HepG2 (cell line): ENCODE data around the gene ACBD6. TPM values are rescaled to one million over a fixed set of nuclear protein-coding genes. Genes with fewer than 3 reads are reported as not detected.

Source experiments
- CCDC6 ChIP-seq: sonication (generic); formaldehyde crosslinking; IDR thresholded peaks from 2 replicates; pipeline ENCODE4 v1.8.1; 2022; ENCODE audit warnings: mild to moderate bottlenecking, missing genetic modification reagents, moderate library complexity
- DNMT1 ChIP-seq: sonication (generic); formaldehyde crosslinking; IDR thresholded peaks from 2 replicates; pipeline ENCODE4 v1.5.1; 2020; ENCODE audit warnings: mild to moderate bottlenecking, missing genetic modification reagents
- HNRNPH1 ChIP-seq: fragments of 200-400 bp; formaldehyde crosslinking; optimal IDR thresholded peaks from 2 replicates; pipeline ENCODE3; 2017; ENCODE audit warnings: mild to moderate bottlenecking, low read depth, low read length
- TFE3 ChIP-seq: IDR thresholded peaks from 2 replicates; pipeline ENCODE4 v1.6.1; 2016
- ZBTB39 ChIP-seq: sonication (generic); formaldehyde crosslinking; IDR thresholded peaks from 2 replicates; pipeline ENCODE4 v1.5.0; 2020; ENCODE audit warnings: missing genetic modification reagents
- ZNF318 ChIP-seq: sonication (generic); formaldehyde crosslinking; IDR thresholded peaks from 2 replicates; pipeline ENCODE4 v1.4.0; 2020; ENCODE audit warnings: mild to moderate bottlenecking, missing genetic modification reagents
- ZNF431 ChIP-seq: sonication (generic); formaldehyde crosslinking; IDR thresholded peaks from 2 replicates; pipeline ENCODE4 v1.9.0; 2022; ENCODE audit warnings: missing genetic modification reagents, low read depth, mild to moderate bottlenecking, borderline replicate concordance
- ZSCAN20 ChIP-seq: sonication (generic); formaldehyde crosslinking; IDR thresholded peaks from 2 replicates; pipeline ENCODE4 v1.4.0; 2020; ENCODE audit warnings: missing genetic modification reagents, mild to moderate bottlenecking, borderline replicate concordance
- polyA plus RNA-seq, 8 experiments: library from polyadenylated mRNA; depleted of rRNA in 3 of 8; stranded (reverse) in 7 of 8; unstranded in 1 of 8; fragments of >200 nt; fragmentation: Illumina TruSeq in 4 of 8; extraction: Trizol in 4 of 8; gene quantifications; 2 replicates each; pipeline versions ENCODE4 v1.2.1 to v1.2.3, GENCODE V29; 2011 to 2016; ENCODE audit warnings: low read depth in 4 of 8, missing spikeins in 1 of 8, mixed read lengths in 1 of 8; ENCODE audit not compliant: insufficient read depth in 1 of 8
- total RNA-seq, 5 experiments: library from RNA; depleted of rRNA; stranded (reverse); fragments of >200 nt; fragmentation: Illumina TruSeq; extraction: Trizol; gene quantifications; 2 replicates each; pipeline ENCODE4 v1.2.3, GENCODE V29; 2016; ENCODE audit warnings: low read depth in 1 of 5
- TF ChIP-seq, protein P1 (sequence below): sonication (generic); formaldehyde crosslinking; IDR thresholded peaks from 2 replicates; pipeline ENCODE4; 2020; ENCODE audit warnings: missing genetic modification reagents, mild to moderate bottlenecking, borderline replicate concordance
- TF ChIP-seq, protein P2 (sequence below): IDR thresholded peaks from 2 replicates; pipeline ENCODE4 v1.6.1; 2016; ENCODE audit warnings: missing compliant biosample characterization, missing genetic modification reagents, borderline replicate concordance

Gene ACBD6
- total and polyA plus RNA-seq, 2 of the 13 experiments (the other 11 are each of a cell fraction or from before 2014, with no cell fraction given): 33.5 to 47.2 TPM

DNA sequence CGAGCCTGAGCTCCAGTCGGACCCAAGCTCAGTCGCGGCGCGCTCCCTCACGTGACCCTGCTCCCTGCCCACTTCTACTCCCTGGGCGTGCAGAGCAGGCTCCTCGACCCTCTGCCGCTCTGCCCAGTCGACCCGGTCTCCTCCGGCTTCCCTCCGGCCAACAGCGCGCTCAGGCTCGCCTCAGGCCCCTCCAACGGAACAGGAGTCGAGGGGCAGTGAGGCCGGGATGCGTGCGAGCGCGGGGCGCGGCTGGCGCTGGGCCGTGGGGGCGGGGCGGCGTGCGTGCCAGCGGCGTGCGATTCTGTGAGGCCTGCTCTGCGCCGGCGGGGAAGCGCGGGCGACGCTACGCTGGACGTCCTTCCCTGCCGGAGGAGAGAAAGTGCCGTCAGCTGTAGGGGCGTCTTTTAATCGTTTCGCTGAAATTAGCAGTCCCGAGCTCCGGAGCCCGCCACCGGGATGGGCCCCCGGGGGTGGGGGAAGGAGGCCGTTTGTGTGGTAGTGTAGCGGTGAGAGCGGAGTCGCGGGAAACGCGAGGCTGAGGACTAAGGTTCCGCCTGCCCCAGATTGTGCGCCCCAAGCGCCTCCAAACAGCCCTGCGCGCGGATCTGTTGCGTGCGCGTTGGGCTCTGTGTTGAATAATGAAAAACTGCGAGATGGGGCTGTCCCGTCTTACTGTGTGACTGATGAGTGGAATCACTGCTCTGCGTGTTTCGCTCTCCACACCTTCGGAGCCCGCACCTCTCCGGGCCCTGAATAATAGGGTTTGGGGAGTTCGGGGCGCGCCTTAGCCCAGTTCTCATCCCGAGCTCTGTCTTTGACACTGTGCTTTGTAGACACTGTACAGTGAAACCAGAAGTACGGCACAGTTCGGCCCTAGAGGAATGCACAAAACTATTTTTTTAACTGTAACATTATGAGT lies at the start of gene ACBD6 (continued):
- TF ChIP-seq TFE3 (CRISPR knock-in tag) (peak; percentile 80), ZNF318 (CRISPR knock-in tag) (peak; percentile 84; the same call in 1 of the 2 replicates), CCDC6 (CRISPR knock-in tag) (peak; percentile 64; the same call in 1 of the 2 replicates), ZBTB39 (no peak), ZNF431 (CRISPR knock-in tag) (peak; percentile 89), ZSCAN20 (peak; percentile 95), DNMT1 (CRISPR knock-in tag) (peak; percentile 95), HNRNPH1 (no peak)
- TF ChIP-seq, protein P1, sequence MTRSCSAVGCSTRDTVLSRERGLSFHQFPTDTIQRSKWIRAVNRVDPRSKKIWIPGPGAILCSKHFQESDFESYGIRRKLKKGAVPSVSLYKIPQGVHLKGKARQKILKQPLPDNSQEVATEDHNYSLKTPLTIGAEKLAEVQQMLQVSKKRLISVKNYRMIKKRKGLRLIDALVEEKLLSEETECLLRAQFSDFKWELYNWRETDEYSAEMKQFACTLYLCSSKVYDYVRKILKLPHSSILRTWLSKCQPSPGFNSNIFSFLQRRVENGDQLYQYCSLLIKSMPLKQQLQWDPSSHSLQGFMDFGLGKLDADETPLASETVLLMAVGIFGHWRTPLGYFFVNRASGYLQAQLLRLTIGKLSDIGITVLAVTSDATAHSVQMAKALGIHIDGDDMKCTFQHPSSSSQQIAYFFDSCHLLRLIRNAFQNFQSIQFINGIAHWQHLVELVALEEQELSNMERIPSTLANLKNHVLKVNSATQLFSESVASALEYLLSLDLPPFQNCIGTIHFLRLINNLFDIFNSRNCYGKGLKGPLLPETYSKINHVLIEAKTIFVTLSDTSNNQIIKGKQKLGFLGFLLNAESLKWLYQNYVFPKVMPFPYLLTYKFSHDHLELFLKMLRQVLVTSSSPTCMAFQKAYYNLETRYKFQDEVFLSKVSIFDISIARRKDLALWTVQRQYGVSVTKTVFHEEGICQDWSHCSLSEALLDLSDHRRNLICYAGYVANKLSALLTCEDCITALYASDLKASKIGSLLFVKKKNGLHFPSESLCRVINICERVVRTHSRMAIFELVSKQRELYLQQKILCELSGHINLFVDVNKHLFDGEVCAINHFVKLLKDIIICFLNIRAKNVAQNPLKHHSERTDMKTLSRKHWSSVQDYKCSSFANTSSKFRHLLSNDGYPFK (CRISPR knock-in tag): no peak
- TF ChIP-seq, protein P2, sequence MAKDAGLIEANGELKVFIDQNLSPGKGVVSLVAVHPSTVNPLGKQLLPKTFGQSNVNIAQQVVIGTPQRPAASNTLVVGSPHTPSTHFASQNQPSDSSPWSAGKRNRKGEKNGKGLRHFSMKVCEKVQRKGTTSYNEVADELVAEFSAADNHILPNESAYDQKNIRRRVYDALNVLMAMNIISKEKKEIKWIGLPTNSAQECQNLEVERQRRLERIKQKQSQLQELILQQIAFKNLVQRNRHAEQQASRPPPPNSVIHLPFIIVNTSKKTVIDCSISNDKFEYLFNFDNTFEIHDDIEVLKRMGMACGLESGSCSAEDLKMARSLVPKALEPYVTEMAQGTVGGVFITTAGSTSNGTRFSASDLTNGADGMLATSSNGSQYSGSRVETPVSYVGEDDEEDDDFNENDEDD (CRISPR knock-in tag): peak; percentile 91; the same call in 1 of the 2 replicates
